ENCODE results near the gene IFT74.
"Not testable (repeated sequence)": the region's sequence is repeated elsewhere in the genome, so short reads cannot be mapped to it uniquely, and the experiment has no call there.

DNA sequence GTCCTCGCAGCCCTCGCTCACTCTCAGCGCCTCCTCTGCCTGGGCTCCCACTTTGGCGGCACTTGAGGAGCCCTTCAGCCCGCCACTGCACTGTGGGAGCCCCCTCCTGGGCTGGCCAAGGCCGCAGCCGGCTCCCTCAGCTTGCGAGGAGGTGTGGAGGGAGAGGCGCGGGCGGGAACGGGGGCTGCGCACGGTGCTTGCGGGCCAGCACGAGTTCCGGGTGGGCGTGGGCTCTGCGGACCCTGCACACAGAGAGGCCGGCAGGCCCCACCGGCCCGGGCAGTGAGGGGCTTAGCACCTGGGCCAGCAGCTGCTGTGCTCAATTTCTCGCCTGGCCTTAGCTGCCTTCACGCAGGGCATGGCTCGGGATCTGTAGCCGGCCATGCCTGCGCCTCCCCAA, 136.3 kb downstream of the IFT74 start:
- not testable (repeated sequence) for TF ChIP-seq POLR2A (IDR thresholded peaks at IDR 0.05)
- TF ChIP-seq, protein P1, sequence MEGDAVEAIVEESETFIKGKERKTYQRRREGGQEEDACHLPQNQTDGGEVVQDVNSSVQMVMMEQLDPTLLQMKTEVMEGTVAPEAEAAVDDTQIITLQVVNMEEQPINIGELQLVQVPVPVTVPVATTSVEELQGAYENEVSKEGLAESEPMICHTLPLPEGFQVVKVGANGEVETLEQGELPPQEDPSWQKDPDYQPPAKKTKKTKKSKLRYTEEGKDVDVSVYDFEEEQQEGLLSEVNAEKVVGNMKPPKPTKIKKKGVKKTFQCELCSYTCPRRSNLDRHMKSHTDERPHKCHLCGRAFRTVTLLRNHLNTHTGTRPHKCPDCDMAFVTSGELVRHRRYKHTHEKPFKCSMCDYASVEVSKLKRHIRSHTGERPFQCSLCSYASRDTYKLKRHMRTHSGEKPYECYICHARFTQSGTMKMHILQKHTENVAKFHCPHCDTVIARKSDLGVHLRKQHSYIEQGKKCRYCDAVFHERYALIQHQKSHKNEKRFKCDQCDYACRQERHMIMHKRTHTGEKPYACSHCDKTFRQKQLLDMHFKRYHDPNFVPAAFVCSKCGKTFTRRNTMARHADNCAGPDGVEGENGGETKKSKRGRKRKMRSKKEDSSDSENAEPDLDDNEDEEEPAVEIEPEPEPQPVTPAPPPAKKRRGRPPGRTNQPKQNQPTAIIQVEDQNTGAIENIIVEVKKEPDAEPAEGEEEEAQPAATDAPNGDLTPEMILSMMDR (IDR thresholded peaks at IDR 0.05 in 4 of 5, conservative IDR thresholded peaks at IDR 0.05 in 1 of 5), result not testable (repeated sequence)
